ENCODE results near the gene NUP88.

Gene NUP88

GRCh38 chr17:5354310-5354709, 65.2 kb downstream of the NUP88 start:
- no peak for FAIRE-seq

- FAIRE-seq: no peak
Observed at GRCh38 chr17:5352681-5353289, 66.7 kb downstream of the NUP88 start.

DNA sequence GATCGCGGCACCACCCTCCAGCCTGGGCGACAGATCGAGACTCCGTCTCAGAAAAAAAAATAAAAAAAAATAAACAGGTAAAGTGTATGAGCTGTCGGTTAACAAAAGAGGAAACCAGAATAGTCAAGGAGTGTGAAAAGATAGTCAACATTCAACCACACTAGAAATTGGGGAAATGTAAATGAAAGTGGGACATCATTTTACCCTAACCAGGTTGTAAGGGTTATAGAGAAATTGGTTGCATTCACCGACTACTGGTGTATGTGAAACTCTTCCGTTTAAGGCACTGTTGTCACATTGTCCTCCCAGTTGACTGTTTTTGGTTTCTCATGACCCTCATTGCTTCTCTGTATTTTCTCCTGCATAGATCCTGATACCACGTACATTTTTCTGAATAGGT, 74.5 kb downstream of the NUP88 start:
- no peak for FAIRE-seq

All from endometrium (tissue), 2 donors.